ENCODE measurements around the gene PARP11. TPM values are rescaled to one million over a fixed set of nuclear protein-coding genes. Genes with fewer than 3 reads are reported as not detected.

Gene PARP11
- total RNA-seq, 1 donor from 2014 or later: 6.3 TPM

- no peak overlapping the region for H3K4me3 ChIP-seq (ENCODE audit: low read length in 3 of 3)
- no peaks in the 10 kb centered on the region for H3K36me3 ChIP-seq (ENCODE audit: control insufficient read depth in 3 of 3, insufficient read depth in 3 of 3, low read length in 3 of 3)
- no peak overlapping the region for H3K27ac ChIP-seq (ENCODE audit: low read depth, low read length)
- no peaks in the 10 kb centered on the region for H3K27me3 ChIP-seq (ENCODE audit: control insufficient read depth in 3 of 3, insufficient read depth in 3 of 3, low read length in 3 of 3)
- H3K9ac ChIP-seq (ENCODE audit: low read depth in 1 of 3, low read length in 3 of 3): peak overlapping the region in 1 of 3 donors; percentile 48
- no peaks in the 10 kb centered on the region for H3K9me3 ChIP-seq (ENCODE audit: control insufficient read depth in 3 of 3, low read length in 3 of 3)
- peaks cover 0 to 4% (median 0%) of the 10 kb centered on the region in 3 donors for H3K4me1 ChIP-seq (ENCODE audit: control insufficient read depth in 3 of 3, insufficient read depth in 3 of 3, low read length in 3 of 3)
Observed at GRCh38 chr12:3834774-3835173, 38.4 kb downstream of the PARP11 start.

- Histone ChIP-seq H3K9me3 (ENCODE audit: control insufficient read depth in 3 of 3, low read length in 3 of 3) (no peaks in the 10 kb centered on the region), H3K4me1 (ENCODE audit: control insufficient read depth in 3 of 3, insufficient read depth in 3 of 3, low read length in 3 of 3) (peaks cover 0 to 4% (median 0%) of the 10 kb centered on the region in 3 donors), H3K36me3 (ENCODE audit: control insufficient read depth in 3 of 3, insufficient read depth in 3 of 3, low read length in 3 of 3) (no peaks in the 10 kb centered on the region), H3K9ac (ENCODE audit: low read depth in 1 of 3, low read length in 3 of 3) (no peak overlapping the region), H3K4me3 (ENCODE audit: low read length in 3 of 3) (no peak overlapping the region), H3K27ac (ENCODE audit: low read depth, low read length) (no peak overlapping the region), H3K27me3 (ENCODE audit: control insufficient read depth in 3 of 3, insufficient read depth in 3 of 3, low read length in 3 of 3) (no peaks in the 10 kb centered on the region)
Observed at GRCh38 chr12:3833670-3834310, 39.4 kb downstream of the PARP11 start.

DNA sequence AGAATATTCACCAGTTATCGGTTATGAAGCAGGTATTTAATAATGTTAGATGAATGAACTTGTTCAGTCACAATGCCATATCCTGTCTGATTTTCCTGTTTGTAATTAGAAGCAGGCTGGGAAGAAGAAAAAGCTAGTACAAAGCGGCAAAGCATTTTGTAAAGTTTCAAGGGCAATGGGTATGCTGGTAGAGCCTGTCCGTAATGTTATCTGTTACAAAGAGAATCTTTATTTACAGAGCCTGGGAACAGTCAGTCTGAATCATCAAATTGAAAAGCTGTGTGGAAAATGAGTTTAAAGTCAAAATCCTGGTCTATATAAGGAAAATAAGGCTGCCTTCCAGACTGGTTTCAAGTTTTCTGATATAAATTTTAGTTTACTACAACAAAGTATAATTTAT lies 40.5 kb downstream of the PARP11 start:
- Histone ChIP-seq H3K36me3 (ENCODE audit: control insufficient read depth in 3 of 3, insufficient read depth in 3 of 3, low read length in 3 of 3) (peaks cover 0 to under 1% (median 0%) of the 10 kb centered on the region in 3 donors), H3K27ac (ENCODE audit: low read depth, low read length) (no peak overlapping the region), H3K4me3 (ENCODE audit: low read length in 3 of 3) (no peak overlapping the region), H3K9me3 (ENCODE audit: control insufficient read depth in 3 of 3, low read length in 3 of 3) (no peaks in the 10 kb centered on the region), H3K4me1 (ENCODE audit: control insufficient read depth in 3 of 3, insufficient read depth in 3 of 3, low read length in 3 of 3) (peaks cover 0 to 4% (median 0%) of the 10 kb centered on the region in 3 donors), H3K27me3 (ENCODE audit: control insufficient read depth in 3 of 3, insufficient read depth in 3 of 3, low read length in 3 of 3) (no peaks in the 10 kb centered on the region), H3K9ac (ENCODE audit: low read depth in 1 of 3, low read length in 3 of 3) (no peak overlapping the region)

- Histone ChIP-seq H3K36me3 (ENCODE audit: control insufficient read depth in 3 of 3, insufficient read depth in 3 of 3, low read length in 3 of 3) (peaks cover 0 to 13% (median 8%) of the 10 kb centered on the region in 3 donors), H3K9ac (ENCODE audit: low read depth in 1 of 3, low read length in 3 of 3) (no peak overlapping the region), H3K4me3 (ENCODE audit: low read length in 3 of 3) (no peak overlapping the region), H3K27ac (ENCODE audit: low read depth, low read length) (no peak overlapping the region), H3K9me3 (ENCODE audit: control insufficient read depth in 3 of 3, low read length in 3 of 3) (no peaks in the 10 kb centered on the region), H3K4me1 (ENCODE audit: control insufficient read depth in 3 of 3, insufficient read depth in 3 of 3, low read length in 3 of 3) (no peaks in the 10 kb centered on the region), H3K27me3 (ENCODE audit: control insufficient read depth in 3 of 3, insufficient read depth in 3 of 3, low read length in 3 of 3) (no peaks in the 10 kb centered on the region)
Observed at GRCh38 chr12:3828888-3829287, 44.3 kb downstream of the PARP11 start.

- no peaks in the 10 kb centered on the region for H3K4me1 ChIP-seq (ENCODE audit: control insufficient read depth in 3 of 3, insufficient read depth in 3 of 3, low read length in 3 of 3)
- peaks cover 0 to 13% (median 8%) of the 10 kb centered on the region in 3 donors for H3K36me3 ChIP-seq (ENCODE audit: control insufficient read depth in 3 of 3, insufficient read depth in 3 of 3, low read length in 3 of 3)
- H3K9me3 ChIP-seq (ENCODE audit: control insufficient read depth in 3 of 3, low read length in 3 of 3): no peaks in the 10 kb centered on the region
- H3K27me3 ChIP-seq (ENCODE audit: control insufficient read depth in 3 of 3, insufficient read depth in 3 of 3, low read length in 3 of 3): no peaks in the 10 kb centered on the region
- no peak overlapping the region for H3K27ac ChIP-seq (ENCODE audit: low read depth, low read length)
- no peak overlapping the region for H3K4me3 ChIP-seq (ENCODE audit: low read length in 3 of 3)
- H3K9ac ChIP-seq (ENCODE audit: low read depth in 1 of 3, low read length in 3 of 3): no peak overlapping the region
Observed at GRCh38 chr12:3827301-3828000, 45.7 kb downstream of the PARP11 start.

DNA sequence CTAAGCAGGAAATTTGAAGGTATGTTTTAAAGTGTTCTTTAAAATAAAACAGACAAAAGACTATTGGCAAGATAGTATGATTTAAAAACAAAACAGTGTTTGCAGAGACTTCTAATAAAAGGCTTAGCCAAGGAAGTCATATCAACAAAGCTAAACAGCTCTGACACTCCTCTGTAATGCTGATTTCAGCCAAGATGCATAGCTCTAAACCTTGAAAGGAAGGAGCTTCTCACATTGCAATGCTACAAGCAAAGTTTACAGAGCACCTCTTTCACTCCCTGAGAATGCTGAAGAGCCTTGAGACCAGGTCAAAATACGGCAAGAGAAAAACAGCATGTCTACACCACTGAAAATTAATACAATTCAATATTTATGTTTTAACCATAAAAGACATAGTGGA lies 51.8 kb downstream of the PARP11 start:
- Histone ChIP-seq H3K4me3 (ENCODE audit: low read length in 3 of 3) (no peak overlapping the region), H3K27me3 (ENCODE audit: control insufficient read depth in 3 of 3, insufficient read depth in 3 of 3, low read length in 3 of 3) (no peaks in the 10 kb centered on the region), H3K4me1 (ENCODE audit: control insufficient read depth in 3 of 3, insufficient read depth in 3 of 3, low read length in 3 of 3) (no peaks in the 10 kb centered on the region), H3K27ac (ENCODE audit: low read depth, low read length) (no peak overlapping the region), H3K36me3 (ENCODE audit: control insufficient read depth in 3 of 3, insufficient read depth in 3 of 3, low read length in 3 of 3) (peaks cover 4 to 16% (median 4%) of the 10 kb centered on the region in 3 donors), H3K9me3 (ENCODE audit: control insufficient read depth in 3 of 3, low read length in 3 of 3) (no peaks in the 10 kb centered on the region), H3K9ac (ENCODE audit: low read depth in 1 of 3, low read length in 3 of 3) (no peak overlapping the region)

- Histone ChIP-seq H3K4me3 (ENCODE audit: low read length in 3 of 3) (no peak overlapping the region), H3K9me3 (ENCODE audit: control insufficient read depth in 3 of 3, low read length in 3 of 3) (no peaks in the 10 kb centered on the region), H3K9ac (ENCODE audit: low read depth in 1 of 3, low read length in 3 of 3) (no peak overlapping the region), H3K27ac (ENCODE audit: low read depth, low read length) (no peak overlapping the region), H3K27me3 (ENCODE audit: control insufficient read depth in 3 of 3, insufficient read depth in 3 of 3, low read length in 3 of 3) (no peaks in the 10 kb centered on the region), H3K4me1 (ENCODE audit: control insufficient read depth in 3 of 3, insufficient read depth in 3 of 3, low read length in 3 of 3) (no peaks in the 10 kb centered on the region), H3K36me3 (ENCODE audit: control insufficient read depth in 3 of 3, insufficient read depth in 3 of 3, low read length in 3 of 3) (peaks cover 4 to 7% (median 4%) of the 10 kb centered on the region in 3 donors)
Observed at GRCh38 chr12:3820122-3820521, 53.1 kb downstream of the PARP11 start.

GRCh38 chr12:3816266-3816665 lies 56.9 kb downstream of the PARP11 start:
- no peaks in the 10 kb centered on the region for H3K9me3 ChIP-seq (ENCODE audit: control insufficient read depth in 3 of 3, low read length in 3 of 3)

DNA sequence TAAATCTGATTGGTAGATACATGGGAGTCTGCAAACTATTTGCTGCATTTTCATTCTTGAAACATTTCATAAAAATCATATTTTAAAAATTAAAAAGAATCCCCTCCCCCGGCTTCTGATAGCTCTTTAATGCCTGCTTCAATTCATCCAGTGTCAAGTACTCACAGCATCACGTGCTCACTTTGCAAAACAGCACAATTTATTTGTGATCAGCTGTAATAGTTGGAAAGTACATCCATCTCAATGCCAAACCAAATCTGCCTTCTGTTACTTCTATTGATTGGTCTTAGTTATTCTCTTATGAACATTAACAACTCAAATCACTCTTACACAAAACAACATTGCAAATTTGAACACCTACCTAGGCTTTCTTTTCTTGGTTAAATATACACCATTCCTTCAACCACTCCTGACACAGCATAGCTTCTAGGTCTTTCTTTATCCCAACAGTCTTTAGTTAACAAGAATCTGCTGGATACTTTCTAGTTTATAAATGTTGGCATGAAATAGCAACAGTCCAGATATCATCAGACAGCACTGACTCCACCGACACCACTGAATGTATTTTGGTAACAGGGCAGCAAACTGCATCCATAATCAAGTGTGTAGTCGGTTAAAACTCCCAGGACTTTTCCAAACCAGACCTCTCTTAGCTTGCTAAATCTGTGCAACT lies 58.0 kb downstream of the PARP11 start:
- H3K27ac ChIP-seq (ENCODE audit: low read depth, low read length): no peak overlapping the region
- H3K36me3 ChIP-seq (ENCODE audit: control insufficient read depth in 3 of 3, insufficient read depth in 3 of 3, low read length in 3 of 3): peaks cover 0 to 6% (median 0%) of the 10 kb centered on the region in 3 donors
- no peaks in the 10 kb centered on the region for H3K4me1 ChIP-seq (ENCODE audit: control insufficient read depth in 3 of 3, insufficient read depth in 3 of 3, low read length in 3 of 3)
- no peaks in the 10 kb centered on the region for H3K9me3 ChIP-seq (ENCODE audit: control insufficient read depth in 3 of 3, low read length in 3 of 3)
- H3K9ac ChIP-seq (ENCODE audit: low read depth in 1 of 3, low read length in 3 of 3): no peak overlapping the region
- H3K27me3 ChIP-seq (ENCODE audit: control insufficient read depth in 3 of 3, insufficient read depth in 3 of 3, low read length in 3 of 3): no peaks in the 10 kb centered on the region
- H3K4me3 ChIP-seq (ENCODE audit: low read length in 3 of 3): no peak overlapping the region

More at GRCh38 chr12:3816266-3816665, 56.9 kb downstream of the PARP11 start:
- peaks cover 0 to 6% (median 2%) of the 10 kb centered on the region in 3 donors for H3K36me3 ChIP-seq (ENCODE audit: control insufficient read depth in 3 of 3, insufficient read depth in 3 of 3, low read length in 3 of 3)
- no peak overlapping the region for H3K9ac ChIP-seq (ENCODE audit: low read depth in 1 of 3, low read length in 3 of 3)
- no peaks in the 10 kb centered on the region for H3K27me3 ChIP-seq (ENCODE audit: control insufficient read depth in 3 of 3, insufficient read depth in 3 of 3, low read length in 3 of 3)
- H3K4me3 ChIP-seq (ENCODE audit: low read length in 3 of 3): no peak overlapping the region
- no peaks in the 10 kb centered on the region for H3K4me1 ChIP-seq (ENCODE audit: control insufficient read depth in 3 of 3, insufficient read depth in 3 of 3, low read length in 3 of 3)
- no peak overlapping the region for H3K27ac ChIP-seq (ENCODE audit: low read depth, low read length)

GRCh38 chr12:3810540-3810939 lies 62.7 kb downstream of the PARP11 start:
- Histone ChIP-seq H3K9ac (ENCODE audit: low read depth in 1 of 3, low read length in 3 of 3) (no peak overlapping the region), H3K36me3 (ENCODE audit: control insufficient read depth in 3 of 3, insufficient read depth in 3 of 3, low read length in 3 of 3) (peaks cover 0 to 12% (median 3%) of the 10 kb centered on the region in 3 donors), H3K4me1 (ENCODE audit: control insufficient read depth in 3 of 3, insufficient read depth in 3 of 3, low read length in 3 of 3) (no peaks in the 10 kb centered on the region), H3K27me3 (ENCODE audit: control insufficient read depth in 3 of 3, insufficient read depth in 3 of 3, low read length in 3 of 3) (no peaks in the 10 kb centered on the region), H3K9me3 (ENCODE audit: control insufficient read depth in 3 of 3, low read length in 3 of 3) (no peaks in the 10 kb centered on the region), H3K27ac (ENCODE audit: low read depth, low read length) (no peak overlapping the region), H3K4me3 (ENCODE audit: low read length in 3 of 3) (no peak overlapping the region)
